CD1c-positive myeloid dendritic cell (primary cell): ENCODE measurements around the gene MUC6.
A peak's percentile ranks its signal among the peaks of the same experiment; 100 is the strongest.

Experiments used
- DNase-seq: peaks from one replicate; pipeline ENCODE4 v3.0.0-alpha.2; 2016; ENCODE audit errors: extremely low spot score

The MUC6 gene

GRCh38 chr11:1036303-1036923 lies at the start of gene MUC6:
MUC6 (minus strand) TSS chr11:1036718; CDS start chr11:1036655, 63 bp downstream.
- DNase-seq, result no peak

- DNase-seq, result no peak
Observed at GRCh38 chr11:1085440-1086170, 49.1 kb upstream of the MUC6 start.

- DNase-seq, result no peak
Observed at GRCh38 chr11:1084561-1085439, 48.3 kb upstream of the MUC6 start.

GRCh38 chr11:1083621-1084551 lies 47.4 kb upstream of the MUC6 start:
- no peak for DNase-seq

- DNase-seq, result no peak
Observed at GRCh38 chr11:1082728-1083620, 46.5 kb upstream of the MUC6 start.

GRCh38 chr11:1082346-1082727 lies 45.8 kb upstream of the MUC6 start:
- DNase-seq, result no peak

GRCh38 chr11:1081601-1082311 lies 45.2 kb upstream of the MUC6 start:
- no peak for DNase-seq

- DNase-seq, result no peak
Observed at GRCh38 chr11:1078191-1078601, 41.7 kb upstream of the MUC6 start.

- DNase-seq, result no peak
Observed at GRCh38 chr11:1077417-1078119, 41.0 kb upstream of the MUC6 start.

GRCh38 chr11:1077033-1077416 lies 40.5 kb upstream of the MUC6 start:
- no peak for DNase-seq

- DNase-seq, result no peak
Observed at GRCh38 chr11:1076061-1076665, 39.6 kb upstream of the MUC6 start.

- no peak for DNase-seq
Observed at GRCh38 chr11:1075341-1075911, 38.9 kb upstream of the MUC6 start.

- no peak for DNase-seq
Observed at GRCh38 chr11:1074244-1075221, 38.0 kb upstream of the MUC6 start, which contains the start of gene MUC2. MUC2 (plus strand) TSS chr11:1074874.

- no peak for DNase-seq
Observed at GRCh38 chr11:1073851-1074243, 37.3 kb upstream of the MUC6 start.

- peak; percentile 47 for DNase-seq
Observed at GRCh38 chr11:1073261-1073724, 36.8 kb upstream of the MUC6 start.

GRCh38 chr11:1072821-1073231 lies 36.3 kb upstream of the MUC6 start:
- no peak for DNase-seq
